ENCODE results near the gene PCNP.
A peak's percentile ranks its signal among the peaks of the same experiment; 100 is the strongest.
"Not testable (repeated sequence)": the region's sequence is repeated elsewhere in the genome, so short reads cannot be mapped to it uniquely, and the experiment has no call there.

PCNP gene

GRCh38 chr3:101603184-101603583 is 29.2 kb downstream of the PCNP start:
- TF ChIP-seq CTCF (conservative IDR thresholded peaks at IDR 0.05; ENCODE audit: low read depth), result no peak
- no peak for DNase-seq (ENCODE audit: low spot score)
- POLR2A ChIA-PET (ENCODE audit: low non-redundant PET), result no interaction called here
- CTCF ChIA-PET, result no interaction called here
- H3K27ac ChIP-seq, result 0 out of 2 replicates have a peak overlapping the region, but pooled peaks have one; percentile 29

GRCh38 chr3:101605398-101605797 is 31.4 kb downstream of the PCNP start:
- CTCF ChIA-PET; DNase-seq (ENCODE audit: low spot score): not testable (repeated sequence)

GRCh38 chr3:101611023-101611422 is 37.0 kb downstream of the PCNP start:
- ChIA-PET POLR2A (ENCODE audit: low non-redundant PET) (no interaction called here), CTCF (no interaction called here)
- TF ChIP-seq CTCF (conservative IDR thresholded peaks at IDR 0.05; ENCODE audit: low read depth), result no peak
- H3K27ac ChIP-seq, result no peak overlapping the region
- no peak for DNase-seq (ENCODE audit: low spot score)

More at GRCh38 chr3:101605398-101605797, 31.4 kb downstream of the PCNP start:
- H3K27ac ChIP-seq; POLR2A ChIA-PET (ENCODE audit: low non-redundant PET): not testable (repeated sequence)

- CTCF ChIA-PET; POLR2A ChIA-PET (ENCODE audit: low non-redundant PET); DNase-seq (ENCODE audit: low spot score); H3K27ac ChIP-seq: not testable (repeated sequence)
These were observed 39.0 kb downstream of the PCNP start for GRCh38 chr3:101613014-101613413.

GRCh38 chr3:101615525-101615924 is 41.5 kb downstream of the PCNP start:
- CTCF ChIA-PET, result no interaction called here
- DNase-seq (ENCODE audit: low spot score), result no peak
- no peak overlapping the region for H3K27ac ChIP-seq
- TF ChIP-seq CTCF (conservative IDR thresholded peaks at IDR 0.05; ENCODE audit: low read depth), result no peak
- POLR2A ChIA-PET (ENCODE audit: low non-redundant PET), result no interaction called here

GRCh38 chr3:101617478-101617877 is 43.5 kb downstream of the PCNP start:
- no peak for TF ChIP-seq CTCF (conservative IDR thresholded peaks at IDR 0.05; ENCODE audit: low read depth)
- DNase-seq (ENCODE audit: low spot score), result no peak
- CTCF ChIA-PET, result no interaction called here
- POLR2A ChIA-PET (ENCODE audit: low non-redundant PET), result no interaction called here
- no peak overlapping the region for H3K27ac ChIP-seq

GRCh38 chr3:101618726-101619125 is 44.7 kb downstream of the PCNP start:
- POLR2A ChIA-PET (ENCODE audit: low non-redundant PET), result no interaction called here
- no peak for TF ChIP-seq CTCF (conservative IDR thresholded peaks at IDR 0.05; ENCODE audit: low read depth)
- CTCF ChIA-PET, result no interaction called here
- no peak for DNase-seq (ENCODE audit: low spot score)
- H3K27ac ChIP-seq, result no peak overlapping the region

GRCh38 chr3:101619734-101620133 is 45.8 kb downstream of the PCNP start:
- TF ChIP-seq CTCF (conservative IDR thresholded peaks at IDR 0.05; ENCODE audit: low read depth), result no peak
- ChIA-PET CTCF (no interaction called here), POLR2A (ENCODE audit: low non-redundant PET) (no interaction called here)
- H3K27ac ChIP-seq, result no peak overlapping the region
- no peak for DNase-seq (ENCODE audit: low spot score)

Data from RWPE1 (cell line).